K562 (cell line): ENCODE results near the gene HEY2. TPM values are rescaled to one million over a fixed set of nuclear protein-coding genes. Genes with fewer than 3 reads are reported as not detected.
A peak's percentile ranks its signal among the peaks of the same experiment; 100 is the strongest.

ENCODE experiments used
- ATAC-seq: fragments of 200-7000 bp; cut with Tn5 transposase; 3 replicates; pipeline ENCODE4 v1.9.1; 2020; ENCODE audit warnings: moderate library complexity
- BruUV-seq: library from RNA; stranded (reverse); fragments of 400-500 nt; replicated peaks from 2 replicates; lab custom pipeline; 2021; lab: Mats Ljungman, UMichigan
- CTCF ChIA-PET: fragments of 300-600 bp; formaldehyde crosslinking; extraction: SDS; loops from one replicate; lab custom pipeline; 2021; ENCODE audit warnings: low intra/inter-chr PET ratio; lab: Yijun Ruan, JAX
- POLR2A ChIA-PET: fragments of 300-600, 350-650 bp; sonication (Branson Sonifier 250); formaldehyde crosslinking; extraction: SDS; loops from one replicate; lab custom pipeline; 2021; ENCODE audit warnings: antibody characterized with exemption, inconsistent platforms; lab: Yijun Ruan, JAX
- DNase-seq, 4 experiments: peaks; one replicate each; pipeline versions ENCODE4 v3.0.0 to v3.0.0-alpha.2; 2011 to 2018; ENCODE audit warnings: low spot score in 3 of 4, mixed read lengths in 3 of 4; ENCODE audit errors: extremely low read depth in 1 of 4
- FAIRE-seq: peaks from 2 replicates; lab custom pipeline; 2011; peaks lifted over from hg19 to GRCh38; lab: Jason Lieb, UNC
- H2AFZ ChIP-seq: 2 replicates; pipeline ENCODE4 v1.6.0; 2011; ENCODE audit warnings: low read depth, low read length, control low read depth, inconsistent platforms
- H3K27ac ChIP-seq: fragments of 200-600 bp; 3 replicates; pipeline ENCODE4 v1.8.0; 2011; ENCODE audit warnings: low read depth, mild to moderate bottlenecking, control low read depth, inconsistent platforms, low read length, moderate library complexity, mixed read lengths; ENCODE audit errors: extremely low read depth
- H3K27me3 ChIP-seq, 2 experiments: fragments of 300-600 bp in 1 of 2; 2 replicates in 1 of 2; 3 replicates in 1 of 2; pipeline versions ENCODE4 v1.6.0 to v1.8.0; 2011; ENCODE audit warnings: inconsistent platforms in 2 of 2, low read length in 2 of 2, mild to moderate bottlenecking in 1 of 2, mixed read lengths in 1 of 2, moderate library complexity in 1 of 2; ENCODE audit not compliant: control insufficient read depth in 2 of 2, insufficient read depth in 2 of 2
- H3K36me3 ChIP-seq: fragments of 300-600 bp; 3 replicates; pipeline ENCODE4 v1.8.0; 2011; ENCODE audit warnings: mild to moderate bottlenecking, low read length, inconsistent platforms; ENCODE audit not compliant: control insufficient read depth, insufficient read depth
- H3K4me1 ChIP-seq, 2 experiments: fragments of 200-600 bp in 1 of 2; replicated peaks in 1 of 2; 2 replicates in 1 of 2; 3 replicates in 1 of 2; pipeline versions ENCODE4 v1.5.1 to v1.8.0; 2011; ENCODE audit warnings: inconsistent platforms in 2 of 2, low read length in 2 of 2, mild to moderate bottlenecking in 1 of 2, mixed read lengths in 1 of 2, moderate library complexity in 1 of 2; ENCODE audit not compliant: control insufficient read depth in 2 of 2, insufficient read depth in 2 of 2
- H3K4me2 ChIP-seq: 2 replicates; pipeline ENCODE4 v1.6.1; 2011; ENCODE audit warnings: low read length, control low read depth, inconsistent platforms, mixed read lengths; ENCODE audit not compliant: insufficient read depth
- H3K4me3 ChIP-seq: fragments of 200-600 bp; sonication (generic), shearing (Covaris generic); 2 replicates; pipeline ENCODE4 v1.5.1; 2016; ENCODE audit warnings: control low read depth, inconsistent platforms
- H3K79me2 ChIP-seq: fragments of 200-600 bp; 3 replicates; pipeline ENCODE4 v1.8.0; 2011; ENCODE audit warnings: low read length, inconsistent platforms; ENCODE audit not compliant: control insufficient read depth, insufficient read depth
- H3K9ac ChIP-seq, 2 experiments: 2 replicates each; pipeline versions ENCODE4 v1.6.0 to v1.6.1; 2011; ENCODE audit warnings: low read depth in 2 of 2, low read length in 2 of 2, control low read depth in 1 of 2, inconsistent platforms in 1 of 2, mild to moderate bottlenecking in 1 of 2, mixed read lengths in 1 of 2; ENCODE audit not compliant: insufficient read depth in 1 of 2
- H3K9me1 ChIP-seq: one replicate; pipeline ENCODE4 v1.6.0; 2011; ENCODE audit warnings: inconsistent platforms, mild to moderate bottlenecking, low read length, moderate library complexity; ENCODE audit not compliant: control insufficient read depth, insufficient read depth
- H3K9me3 ChIP-seq: replicated peaks from 2 replicates; pipeline ENCODE4 v1.5.1; 2011; ENCODE audit warnings: low read depth, low read length, inconsistent platforms; ENCODE audit not compliant: control insufficient read depth, insufficient read depth
- H4K20me1 ChIP-seq: replicated peaks from 2 replicates; pipeline ENCODE4 v1.6.1; 2011; ENCODE audit warnings: low read length, inconsistent platforms, mixed read lengths; ENCODE audit not compliant: control insufficient read depth, insufficient read depth
- CBX2 ChIP-seq: fragments of 200-600 bp; sonication (generic); IDR thresholded peaks from one replicate; pipeline ENCODE4 v1.6.1; 2012; ENCODE audit warnings: mild to moderate bottlenecking, low read length, inconsistent platforms; ENCODE audit not compliant: insufficient read depth, poor library complexity, severe bottlenecking
- KDM1A ChIP-seq, 2 experiments: fragments of 450-650 bp; IDR thresholded peaks; 2 replicates each; pipeline ENCODE4 v1.6.1; 2016; ENCODE audit warnings: mild to moderate bottlenecking in 2 of 2
- MAFG ChIP-seq: fragments of 450-650 bp; conservative IDR thresholded peaks from 2 replicates; pipeline ENCODE4 v1.6.1; 2016; ENCODE audit warnings: missing genetic modification characterization, missing compliant biosample characterization
- NFIX ChIP-seq: fragments of 250-450 bp; sonication (Bioruptor Pico); IDR thresholded peaks from 2 replicates; pipeline ENCODE4 v1.4.0; 2020; ENCODE audit warnings: low read depth, mild to moderate bottlenecking, moderate library complexity
- ZNF165 ChIP-seq: fragments of 250-450 bp; sonication (Bioruptor Pico); IDR thresholded peaks from 2 replicates; pipeline ENCODE4 v1.4.0; 2020; ENCODE audit warnings: borderline replicate concordance
- ZNF408 ChIP-seq: fragments of 250-450 bp; sonication (Bioruptor Pico); IDR thresholded peaks from 2 replicates; pipeline ENCODE4 v1.4.0; 2020; ENCODE audit warnings: low read depth, mild to moderate bottlenecking, moderate library complexity
- ZNF785 ChIP-seq: fragments of 250-450 bp; sonication (Bioruptor Pico); IDR thresholded peaks from 2 replicates; pipeline ENCODE4 v1.4.0; 2020; ENCODE audit warnings: mild to moderate bottlenecking
- WGBS: fragments of 100-300 bp; shearing (Covaris generic); methylation state at CpG from one replicate; pipeline ENCODE4 v1.1.6; 2016; ENCODE audit warnings: low coverage, mixed read lengths; ENCODE audit not compliant: insufficient coverage; ENCODE audit errors: missing lambda C conversion rate; 5-methylcytosine and 5-hydroxymethylcytosine counted together
- in situ Hi-C: fragments of 300-500 bp; cut with MboI; formaldehyde crosslinking; loops from 4 replicates; pipeline ENCODE4 v1.15.0; 2018; ENCODE audit warnings: inconsistent platforms, mixed read lengths
- intact Hi-C: fragments of 100-400 bp; cut with micrococcal nuclease; formaldehyde crosslinking; loops from 2 replicates; pipeline ENCODE4 v1.14.2; 2022
- polyA plus RNA-seq, 8 experiments: library from polyadenylated mRNA; depleted of rRNA in 4 of 8; stranded (reverse) in 5 of 8; unstranded in 3 of 8; fragments of >200 nt; fragmentation: Nextera tagmentation in 2 of 8; fragmentation: Illumina TruSeq in 1 of 8; extraction: Ambion mirVana in 2 of 8; extraction: Trizol in 1 of 8; gene quantifications; 2 replicates each; pipeline versions ENCODE4 v1.2.1 to v1.2.3, GENCODE V29; 2011 to 2014; ENCODE audit warnings: inconsistent platforms in 1 of 8, missing spikeins in 1 of 8
- total RNA-seq, 7 experiments: library from RNA; depleted of rRNA in 6 of 7; stranded (reverse); fragments of >200 nt in 6 of 7; fragmentation: Illumina TruSeq in 2 of 7; extraction: Trizol in 2 of 7; gene quantifications; 2 replicates each; pipeline versions ENCODE4 v1.2.1 to v1.2.3, GENCODE V29; 2011 to 2021; ENCODE audit warnings: low replicate concordance in 1 of 7

The HEY2 gene
- total and polyA plus RNA-seq, 9 of the 15 experiments (the other 6 are each of a cell fraction or from before 2014, with no cell fraction given): 0.03 to 0.07 (median 0.06) TPM; not detected in 5

GRCh38 chr6:125745281-125746018 is 4.0 kb upstream of the HEY2 start:
- WGBS: 6% methylated on average over 6 of the region's 6 CpGs
- no peak for FAIRE-seq
- H3K4me1 ChIP-seq: peaks cover 12 to 28% of the 10 kb centered on the region in 2 experiments; a peak in 4 of 5 replicates
- H3K9ac ChIP-seq: no peak overlapping the region
- BruUV-seq: no TSS peak
- H3K4me2 ChIP-seq: no peak overlapping the region
- intact Hi-C loops: no loop called here
- no peaks in the 10 kb centered on the region for H4K20me1 ChIP-seq
- no peaks in the 10 kb centered on the region for H3K79me2 ChIP-seq
- no peak overlapping the region for H3K4me3 ChIP-seq
- H3K9me3 ChIP-seq: no peaks in the 10 kb centered on the region
- CTCF ChIA-PET: no interaction called here
- no peak for DNase-seq
- peaks cover 39 to 43% of the 10 kb centered on the region in 2 experiments for H3K27me3 ChIP-seq
- TF ChIP-seq MAFG: no peak
- no peak for TF ChIP-seq ZNF165 (CRISPR knock-in tag)
- no peak for TF ChIP-seq KDM1A (IDR thresholded peaks at IDR 0.05)
- no peak for TF ChIP-seq ZNF785 (CRISPR knock-in tag)
- peak; percentile 63 for TF ChIP-seq CBX2
- TF ChIP-seq, all 486 proteins: peak for 1
- H2AFZ ChIP-seq: no peak overlapping the region
- no peak for ATAC-seq
- H3K9me1 ChIP-seq: no peaks in the 10 kb centered on the region
- no peak overlapping the region for H3K27ac ChIP-seq
- in situ Hi-C loops: no loop called here
- POLR2A ChIA-PET: interaction anchor here (0.8 to 1.2 kb wide), 2 partner anchors 13 to 15 kb away, joined by 3 to 4 read pairs; no protein-coding TSS in a partner anchor
- no peaks in the 10 kb centered on the region for H3K36me3 ChIP-seq

- Histone ChIP-seq H3K4me1 (peaks cover 12 to 28% of the 10 kb centered on the region in 2 experiments; a peak in 4 of 5 replicates), H3K9ac (no peak overlapping the region), H3K4me3 (no peak overlapping the region), H3K27ac (no peak overlapping the region), H3K27me3 (peaks cover 41 to 48% of the 10 kb centered on the region in 2 experiments), H3K36me3 (no peaks in the 10 kb centered on the region), H3K4me2 (no peak overlapping the region), H3K79me2 (no peaks in the 10 kb centered on the region), H2AFZ (no peak overlapping the region), H3K9me1 (no peaks in the 10 kb centered on the region), H4K20me1 (no peaks in the 10 kb centered on the region), H3K9me3 (no peaks in the 10 kb centered on the region)
- ATAC-seq (no peak), FAIRE-seq (no peak), DNase-seq (no peak)
- TF ChIP-seq ZNF408 (CRISPR knock-in tag) (no peak), NFIX (CRISPR knock-in tag) (no peak)
- CTCF ChIA-PET: no interaction called here
- in situ Hi-C loops: no loop called here
- intact Hi-C loops: no loop called here
- BruUV-seq: no TSS peak
- WGBS: 28% methylated on average over 5 of the region's 5 CpGs
- POLR2A ChIA-PET: interaction anchor here (1.2 kb wide), 1 partner anchor 14 kb away, joined by 4 read pairs; no protein-coding TSS in a partner anchor
Observed at GRCh38 chr6:125746019-125746414, 3.4 kb upstream of the HEY2 start.
